ENCODE results near the gene ZNF408. TPM values are rescaled to one million over a fixed set of nuclear protein-coding genes. Genes with fewer than 3 reads are reported as not detected.
A peak's percentile ranks its signal among the peaks of the same experiment; 100 is the strongest.

Gene ZNF408
- polyA plus RNA-seq, 4 donors, result 8.7 to 11.6 (median 11.5) TPM

DNA sequence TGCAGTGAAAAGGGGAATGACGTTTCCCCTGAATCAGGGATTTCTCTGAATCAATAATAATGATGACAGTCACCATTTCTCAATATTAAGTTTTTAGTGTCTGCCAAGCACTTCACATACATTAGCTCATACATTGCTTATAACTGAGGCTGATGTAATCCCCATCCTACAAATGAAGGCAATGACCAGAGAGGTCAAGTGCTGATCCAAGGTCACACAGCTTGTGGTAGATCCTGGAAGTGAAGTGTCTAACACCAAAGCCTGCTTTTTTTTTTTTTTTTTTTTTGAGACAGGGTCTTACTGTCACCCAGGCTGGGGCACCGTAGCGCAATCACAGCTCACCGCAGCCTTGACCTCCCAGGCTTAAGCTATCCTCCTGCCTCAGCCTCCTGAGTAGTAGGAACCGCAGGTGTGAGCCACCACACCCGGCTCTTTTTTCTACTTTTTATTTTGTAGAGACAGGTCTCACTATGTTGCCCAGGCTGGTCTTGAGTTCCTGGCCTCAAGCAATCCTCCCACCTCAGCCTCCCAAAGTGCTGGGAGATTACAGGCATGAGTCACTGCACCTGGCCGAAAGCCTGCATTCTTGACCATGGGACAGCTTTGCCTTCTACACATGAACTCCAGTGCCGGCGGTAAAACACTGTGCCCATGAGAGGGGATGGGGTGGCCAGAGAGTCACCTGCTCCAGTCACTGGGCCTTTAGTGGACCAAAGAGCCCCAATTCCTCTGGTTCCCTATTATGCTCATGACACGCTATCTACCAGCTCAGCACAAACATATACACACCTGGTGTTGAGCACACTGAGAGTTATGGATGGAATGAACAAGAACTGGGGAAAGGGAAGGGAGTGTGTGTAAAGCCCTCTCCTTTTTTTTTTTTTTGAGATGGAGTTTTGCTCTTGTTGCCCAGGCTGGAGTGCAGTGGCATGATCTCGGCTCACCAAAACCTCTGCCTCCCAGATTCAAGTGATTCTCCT is 17.8 kb upstream of the ZNF408 start:
- peaks cover 21 to 82% (median 28%) of the 10 kb centered on the region in 3 donors for H3K36me3 ChIP-seq (ENCODE audit: control insufficient read depth in 3 of 3, insufficient read depth in 2 of 3, low read depth in 1 of 3, low read length in 3 of 3)
- FAIRE-seq, result no peak

DNA sequence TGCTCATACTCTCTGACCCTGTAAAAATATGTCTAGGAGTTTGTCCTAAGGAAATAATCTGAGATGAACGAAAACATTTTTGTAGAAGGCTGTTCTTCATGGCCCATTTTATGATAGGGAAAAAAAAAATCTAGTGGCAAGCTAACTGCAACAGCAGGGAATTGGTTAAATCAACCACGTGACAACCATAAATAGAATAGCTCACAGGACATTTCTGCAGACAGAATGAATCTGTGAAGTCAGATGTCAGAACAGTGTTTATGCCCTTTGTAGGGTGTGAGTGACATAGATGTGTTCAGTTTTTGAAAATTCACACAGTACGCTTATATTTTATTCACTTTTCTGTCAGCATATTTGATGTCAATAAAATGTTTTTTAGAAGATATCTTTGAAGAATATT is 16.5 kb upstream of the ZNF408 start:
- H3K27me3 ChIP-seq (ENCODE audit: control insufficient read depth in 3 of 3, insufficient read depth in 3 of 3, low read length in 3 of 3), result no peaks in the 10 kb centered on the region
- peaks cover 0 to 4% (median 0%) of the 10 kb centered on the region in 3 donors for H3K4me1 ChIP-seq (ENCODE audit: control insufficient read depth in 3 of 3, insufficient read depth in 2 of 3, low read depth in 1 of 3, low read length in 2 of 3)
- H3K27ac ChIP-seq (ENCODE audit: low read depth in 1 of 3, low read length in 2 of 3), result no peak overlapping the region
- H3K36me3 ChIP-seq (ENCODE audit: control insufficient read depth in 3 of 3, insufficient read depth in 2 of 3, low read depth in 1 of 3, low read length in 3 of 3), result peaks cover 14 to 78% (median 20%) of the 10 kb centered on the region in 3 donors
- no peak overlapping the region for H3K4me3 ChIP-seq (ENCODE audit: low read depth in 1 of 3, low read length in 3 of 3)
- 66 to 78% (median 74%) methylated on average over 3 of the region's 3 CpGs for WGBS, 3 donors
- no peaks in the 10 kb centered on the region for H3K9me3 ChIP-seq (ENCODE audit: control insufficient read depth in 2 of 2, insufficient read depth in 1 of 2, low read depth in 1 of 2, low read length in 1 of 2)
- FAIRE-seq (no peak), DNase-seq (peak in 1 of 2 donors; percentile 23)

More for the DNA sequence above, 17.8 kb upstream of the ZNF408 start:
- 93 to 95% (median 95%) methylated on average over 11 of the region's 11 CpGs for WGBS, 3 donors
- no peak overlapping the region for H3K4me3 ChIP-seq (ENCODE audit: low read depth in 1 of 3, low read length in 3 of 3)
- H3K9me3 ChIP-seq (ENCODE audit: control insufficient read depth in 2 of 2, insufficient read depth in 1 of 2, low read depth in 1 of 2, low read length in 1 of 2), result no peaks in the 10 kb centered on the region
- H3K4me1 ChIP-seq (ENCODE audit: control insufficient read depth in 3 of 3, insufficient read depth in 2 of 3, low read depth in 1 of 3, low read length in 2 of 3), result peaks cover 0 to 10% (median 0%) of the 10 kb centered on the region in 3 donors
- no peaks in the 10 kb centered on the region for H3K27me3 ChIP-seq (ENCODE audit: control insufficient read depth in 3 of 3, insufficient read depth in 3 of 3, low read length in 3 of 3)
- no peak overlapping the region for H3K27ac ChIP-seq (ENCODE audit: low read depth in 1 of 3, low read length in 2 of 3)
- no peak for DNase-seq

DNA sequence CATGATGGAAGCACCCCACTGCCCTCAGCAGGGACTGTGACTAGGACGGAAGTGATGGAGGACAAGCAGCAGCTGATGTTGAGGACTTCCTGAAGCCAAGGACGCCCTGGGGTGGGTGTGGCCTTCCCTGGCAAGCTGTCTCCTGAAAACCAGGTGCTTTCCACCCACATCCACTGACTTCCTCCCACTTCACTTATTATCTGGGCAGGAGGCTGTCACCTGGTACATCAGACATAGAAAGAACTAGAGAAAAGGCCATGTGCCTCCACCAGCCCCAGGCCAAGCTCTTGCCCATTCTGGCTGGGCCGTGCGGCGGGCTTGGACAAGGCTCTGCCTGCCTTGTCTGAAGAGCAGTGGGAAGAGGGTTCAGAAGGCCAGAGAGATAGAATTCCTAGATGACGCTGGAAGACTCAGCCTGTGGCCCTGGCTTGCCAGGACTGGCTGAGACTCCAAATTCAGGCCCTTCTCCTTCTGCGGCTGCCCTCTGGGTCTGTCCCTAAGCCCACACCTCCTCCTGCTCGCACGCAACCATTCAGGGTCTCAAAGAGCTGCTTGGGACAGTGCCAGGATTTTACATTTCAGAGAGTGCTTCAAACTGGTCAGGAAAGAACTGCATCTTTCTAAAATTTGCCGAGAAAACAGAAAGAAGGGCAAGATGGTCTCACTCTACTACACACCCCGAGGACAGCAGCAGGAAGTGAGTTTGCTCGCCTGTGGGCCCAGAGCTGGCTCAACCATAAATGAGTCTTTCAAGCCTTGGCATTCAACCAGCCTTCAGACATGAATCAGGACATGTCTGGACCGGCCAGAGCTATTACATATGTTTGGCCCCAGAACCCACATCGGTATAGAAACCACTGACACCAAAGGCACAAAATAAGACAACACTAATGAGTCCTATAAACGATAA is 13.7 kb upstream of the ZNF408 start:
- Histone ChIP-seq H3K9me3 (ENCODE audit: control insufficient read depth in 2 of 2, insufficient read depth in 1 of 2, low read depth in 1 of 2, low read length in 1 of 2) (no peaks in the 10 kb centered on the region), H3K4me3 (ENCODE audit: low read depth in 1 of 3, low read length in 3 of 3) (no peak overlapping the region), H3K27ac (ENCODE audit: low read depth in 1 of 3, low read length in 2 of 3) (no peak overlapping the region), H3K4me1 (ENCODE audit: control insufficient read depth in 3 of 3, insufficient read depth in 2 of 3, low read depth in 1 of 3, low read length in 2 of 3) (no peaks in the 10 kb centered on the region), H3K27me3 (ENCODE audit: control insufficient read depth in 3 of 3, insufficient read depth in 3 of 3, low read length in 3 of 3) (no peaks in the 10 kb centered on the region), H3K36me3 (ENCODE audit: control insufficient read depth in 3 of 3, insufficient read depth in 2 of 3, low read depth in 1 of 3, low read length in 3 of 3) (peaks cover 9 to 70% (median 13%) of the 10 kb centered on the region in 3 donors)
- WGBS, 3 donors, result 76 to 85% (median 84%) methylated on average over 15 of the region's 15 CpGs
- DNase-seq, result no peak
- FAIRE-seq, result no peak

DNA sequence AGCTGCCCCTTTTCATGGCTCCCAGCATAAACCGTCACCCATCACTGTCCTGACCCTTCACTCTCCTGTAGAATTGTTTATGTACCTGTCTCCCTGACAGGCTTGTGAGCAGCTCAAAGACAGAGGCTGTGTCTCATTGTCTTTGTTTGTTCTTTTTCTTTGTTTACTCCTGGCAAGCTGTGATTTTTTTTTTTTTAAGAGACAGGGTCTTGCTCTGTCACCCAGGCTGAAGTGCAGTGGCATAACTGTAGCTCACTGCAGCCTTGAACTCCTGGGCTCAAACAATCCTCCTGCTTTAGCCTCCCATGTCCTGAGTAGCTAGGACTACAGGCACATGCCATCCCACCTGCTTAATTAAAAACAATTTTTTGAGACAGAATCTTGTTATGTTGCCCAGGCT is 10.1 kb upstream of the ZNF408 start:
- no peak overlapping the region for H3K4me3 ChIP-seq (ENCODE audit: low read depth in 1 of 3, low read length in 3 of 3)
- 95 to 100% (median 96%) methylated on average over 1 of the region's 1 CpG for WGBS, 3 donors
- H3K36me3 ChIP-seq (ENCODE audit: control insufficient read depth in 3 of 3, insufficient read depth in 2 of 3, low read depth in 1 of 3, low read length in 3 of 3), result peaks cover 16 to 81% (median 23%) of the 10 kb centered on the region in 3 donors
- H3K27ac ChIP-seq (ENCODE audit: low read depth in 1 of 3, low read length in 2 of 3), result no peak overlapping the region
- H3K27me3 ChIP-seq (ENCODE audit: control insufficient read depth in 3 of 3, insufficient read depth in 3 of 3, low read length in 3 of 3), result no peaks in the 10 kb centered on the region
- H3K9me3 ChIP-seq (ENCODE audit: control insufficient read depth in 2 of 2, insufficient read depth in 1 of 2, low read depth in 1 of 2, low read length in 1 of 2), result no peaks in the 10 kb centered on the region
- DNase-seq (no peak), FAIRE-seq (no peak)
- no peaks in the 10 kb centered on the region for H3K4me1 ChIP-seq (ENCODE audit: control insufficient read depth in 3 of 3, insufficient read depth in 2 of 3, low read depth in 1 of 3, low read length in 2 of 3)

DNA sequence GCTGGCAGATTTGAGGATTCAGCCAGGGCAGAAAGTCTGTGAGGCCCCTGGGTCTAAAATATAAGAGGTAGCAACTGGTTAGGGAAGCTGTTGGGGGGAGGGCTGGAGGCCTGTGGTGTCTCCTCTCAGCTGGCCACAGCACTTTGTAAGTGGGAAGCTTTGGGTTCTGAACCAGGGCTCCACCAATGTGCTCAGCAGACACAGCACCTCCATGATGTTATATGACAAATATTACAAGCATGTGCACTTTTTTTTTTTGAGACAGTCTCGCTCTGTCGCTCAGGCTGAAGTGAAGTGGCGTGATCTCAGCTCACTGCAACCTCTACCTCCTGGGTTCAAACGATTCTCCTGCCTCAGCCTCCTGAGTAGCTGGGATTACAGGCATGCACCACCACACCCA is 8.4 kb upstream of the ZNF408 start:
- no peaks in the 10 kb centered on the region for H3K9me3 ChIP-seq (ENCODE audit: control insufficient read depth in 2 of 2, insufficient read depth in 1 of 2, low read depth in 1 of 2, low read length in 1 of 2)
- H3K36me3 ChIP-seq (ENCODE audit: control insufficient read depth in 3 of 3, insufficient read depth in 2 of 3, low read depth in 1 of 3, low read length in 3 of 3), result peaks cover 13 to 80% (median 24%) of the 10 kb centered on the region in 3 donors
- FAIRE-seq (no peak), DNase-seq (no peak)
- H3K27me3 ChIP-seq (ENCODE audit: control insufficient read depth in 3 of 3, insufficient read depth in 3 of 3, low read length in 3 of 3), result no peaks in the 10 kb centered on the region
- 90 to 94% (median 90%) methylated on average over 4 of the region's 4 CpGs for WGBS, 3 donors
- no peaks in the 10 kb centered on the region for H3K4me1 ChIP-seq (ENCODE audit: control insufficient read depth in 3 of 3, insufficient read depth in 2 of 3, low read depth in 1 of 3, low read length in 2 of 3)
- H3K27ac ChIP-seq (ENCODE audit: low read depth in 1 of 3, low read length in 2 of 3), result no peak overlapping the region
- H3K4me3 ChIP-seq (ENCODE audit: low read depth in 1 of 3, low read length in 3 of 3), result no peak overlapping the region

DNA sequence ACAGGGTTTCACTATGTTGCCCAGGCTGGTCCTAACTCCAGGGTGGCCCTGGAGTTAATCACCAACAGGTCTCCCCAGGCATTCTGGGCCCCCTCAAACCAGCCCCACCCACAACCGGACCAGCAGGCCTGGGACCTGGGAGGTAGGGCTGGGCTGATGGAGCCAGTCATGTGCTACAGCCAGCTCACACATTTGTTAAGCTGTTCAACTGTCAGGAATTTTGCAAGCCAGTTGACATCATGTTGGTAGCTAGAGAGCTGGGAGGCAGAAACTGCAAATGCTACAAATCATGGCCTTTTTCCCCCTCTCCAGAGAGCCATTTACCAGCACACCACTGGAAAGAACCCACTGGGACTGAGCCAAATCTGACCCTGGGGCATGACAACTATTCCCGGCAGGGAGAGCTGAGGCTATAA is 7.2 kb upstream of the ZNF408 start:
- peaks cover 13 to 75% (median 22%) of the 10 kb centered on the region in 3 donors for H3K36me3 ChIP-seq (ENCODE audit: control insufficient read depth in 3 of 3, insufficient read depth in 2 of 3, low read depth in 1 of 3, low read length in 3 of 3)
- 87 to 91% (median 88%) methylated on average over 2 of the region's 2 CpGs for WGBS, 3 donors
- H3K4me1 ChIP-seq (ENCODE audit: control insufficient read depth in 3 of 3, insufficient read depth in 2 of 3, low read depth in 1 of 3, low read length in 2 of 3), result peaks cover 0 to 6% (median 0%) of the 10 kb centered on the region in 3 donors
- no peaks in the 10 kb centered on the region for H3K27me3 ChIP-seq (ENCODE audit: control insufficient read depth in 3 of 3, insufficient read depth in 3 of 3, low read length in 3 of 3)
- peak overlapping the region in 1 of 3 donors; percentile 11 for H3K27ac ChIP-seq (ENCODE audit: low read depth in 1 of 3, low read length in 2 of 3)
- no peak for DNase-seq
- no peak overlapping the region for H3K4me3 ChIP-seq (ENCODE audit: low read depth in 1 of 3, low read length in 3 of 3)
- H3K9me3 ChIP-seq (ENCODE audit: control insufficient read depth in 2 of 2, insufficient read depth in 1 of 2, low read depth in 1 of 2, low read length in 1 of 2), result no peaks in the 10 kb centered on the region
- no peak for FAIRE-seq

DNA sequence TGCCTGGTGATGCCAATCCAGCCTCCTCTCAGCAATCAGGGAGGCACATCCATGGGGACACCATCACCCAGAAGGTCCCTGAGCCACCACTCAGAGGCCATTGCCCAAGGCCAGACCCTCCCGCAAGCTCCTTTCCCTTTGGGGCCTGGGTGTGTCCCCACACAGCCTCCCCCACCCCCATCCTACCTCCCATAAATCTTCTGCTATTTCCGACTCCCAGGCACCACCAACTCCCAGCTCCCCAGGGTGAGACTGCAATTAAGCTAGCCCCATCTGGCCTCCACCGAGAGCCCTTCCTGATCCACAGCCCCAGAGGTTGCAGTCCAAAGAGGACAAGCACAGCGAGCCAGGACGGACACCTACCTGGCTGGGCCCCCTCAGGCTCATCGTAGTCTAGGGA is 6.8 kb upstream of the ZNF408 start:
- H3K4me3 ChIP-seq (ENCODE audit: low read depth in 1 of 3, low read length in 3 of 3), result no peak overlapping the region
- peaks cover 13 to 72% (median 22%) of the 10 kb centered on the region in 3 donors for H3K36me3 ChIP-seq (ENCODE audit: control insufficient read depth in 3 of 3, insufficient read depth in 2 of 3, low read depth in 1 of 3, low read length in 3 of 3)
- 89 to 94% (median 92%) methylated on average over 6 of the region's 6 CpGs for WGBS, 3 donors
- H3K4me1 ChIP-seq (ENCODE audit: control insufficient read depth in 3 of 3, insufficient read depth in 2 of 3, low read depth in 1 of 3, low read length in 2 of 3), result peaks cover 0 to 8% (median under 1%) of the 10 kb centered on the region in 3 donors
- H3K9me3 ChIP-seq (ENCODE audit: control insufficient read depth in 2 of 2, insufficient read depth in 1 of 2, low read depth in 1 of 2, low read length in 1 of 2), result no peaks in the 10 kb centered on the region
- H3K27ac ChIP-seq (ENCODE audit: low read depth in 1 of 3, low read length in 2 of 3), result peak overlapping the region in 1 of 3 donors; percentile 11
- DNase-seq, result no peak
- no peaks in the 10 kb centered on the region for H3K27me3 ChIP-seq (ENCODE audit: control insufficient read depth in 3 of 3, insufficient read depth in 3 of 3, low read length in 3 of 3)
- FAIRE-seq, result no peak

DNA sequence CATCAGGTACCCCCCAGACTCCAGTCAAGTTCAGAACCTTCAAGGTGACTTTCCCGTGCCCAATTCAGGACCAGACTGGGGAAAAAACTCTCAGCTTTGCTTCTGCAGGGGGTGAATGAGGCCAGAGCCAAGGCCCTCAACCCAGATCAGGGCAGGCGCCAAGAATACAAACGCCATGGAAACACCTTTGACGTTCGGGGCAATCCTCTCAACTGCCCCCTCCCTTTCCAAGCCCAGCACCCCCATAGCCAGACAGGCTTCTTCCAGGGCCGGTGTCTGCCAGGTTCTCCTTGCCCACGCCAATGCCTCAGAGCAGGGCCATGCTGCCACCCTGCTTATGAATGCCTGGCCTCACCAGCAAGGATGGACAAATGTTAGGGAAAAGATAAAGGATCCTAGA is 6.2 kb upstream of the ZNF408 start:
- Histone ChIP-seq H3K4me3 (ENCODE audit: low read depth in 1 of 3, low read length in 3 of 3) (no peak overlapping the region), H3K9me3 (ENCODE audit: control insufficient read depth in 2 of 2, insufficient read depth in 1 of 2, low read depth in 1 of 2, low read length in 1 of 2) (no peaks in the 10 kb centered on the region), H3K36me3 (ENCODE audit: control insufficient read depth in 3 of 3, insufficient read depth in 2 of 3, low read depth in 1 of 3, low read length in 3 of 3) (peaks cover 13 to 72% (median 22%) of the 10 kb centered on the region in 3 donors), H3K27me3 (ENCODE audit: control insufficient read depth in 3 of 3, insufficient read depth in 3 of 3, low read length in 3 of 3) (no peaks in the 10 kb centered on the region), H3K4me1 (ENCODE audit: control insufficient read depth in 3 of 3, insufficient read depth in 2 of 3, low read depth in 1 of 3, low read length in 2 of 3) (peaks cover 0 to 8% (median 3%) of the 10 kb centered on the region in 3 donors), H3K27ac (ENCODE audit: low read depth in 1 of 3, low read length in 2 of 3) (no peak overlapping the region)
- DNase-seq (no peak), FAIRE-seq (no peak)
- WGBS, 3 donors, result 85 to 91% (median 90%) methylated on average over 7 of the region's 7 CpGs

Data from small intestine (tissue), 7 donors.